PC-9 (cell line): ENCODE data around the gene ZNF394. TPM values are rescaled to one million over a fixed set of nuclear protein-coding genes. Genes with fewer than 3 reads are reported as not detected.

Experiments used
- BruUV-seq: library from RNA; stranded (reverse); fragments of 400-500 nt; replicated peaks from 2 replicates; lab custom pipeline; 2021; lab: Mats Ljungman, UMichigan
- CTCF ChIA-PET: fragments of 300-600 bp; sonication (Branson Sonifier 250); formaldehyde crosslinking; loops from one replicate; lab custom pipeline; 2022; ENCODE audit warnings: antibody characterized with exemption; lab: Charles Lee
- POLR2A ChIA-PET: fragments of 300-600 bp; sonication (Branson Sonifier 250); formaldehyde crosslinking; loops from one replicate; lab custom pipeline; 2022; ENCODE audit warnings: antibody characterized with exemption; ENCODE audit not compliant: unreplicated experiment; lab: Charles Lee
- DNase-seq, 2 experiments: peaks; one replicate each; pipeline versions ENCODE4 v3.0.0 to v3.0.0-alpha.2; 2015 to 2022; ENCODE audit warnings: mixed read lengths in 1 of 2
- H2AFZ ChIP-seq: fragments of 200-600 bp; sonication (generic); 2 replicates; pipeline ENCODE4 v1.8.1; 2017; ENCODE audit warnings: antibody characterized with exemption
- H3F3A ChIP-seq: fragments of 200-600 bp; sonication (generic); 2 replicates; pipeline ENCODE4 v1.8.1; 2017; ENCODE audit warnings: antibody characterized with exemption, mild to moderate bottlenecking, low read depth; ENCODE audit not compliant: insufficient read depth
- H3K27ac ChIP-seq: fragments of 200-600 bp; sonication (generic); 2 replicates; pipeline ENCODE4 v1.6.1; 2016; ENCODE audit warnings: mixed run types
- H3K27me3 ChIP-seq: fragments of 200-600 bp; sonication (generic); 2 replicates; pipeline ENCODE4 v1.6.1; 2016; ENCODE audit warnings: low read depth, mixed run types; ENCODE audit not compliant: insufficient read depth
- H3K36me3 ChIP-seq: fragments of 200-600 bp; sonication (generic); 2 replicates; pipeline ENCODE4 v1.6.1; 2016; ENCODE audit warnings: low read depth, mixed run types
- H3K4me1 ChIP-seq: fragments of 200-600 bp; sonication (generic); replicated peaks from 2 replicates; pipeline ENCODE4 v1.6.1; 2016; ENCODE audit warnings: mixed run types; ENCODE audit not compliant: insufficient read depth
- H3K4me2 ChIP-seq: fragments of 200-600 bp; sonication (generic); 2 replicates; pipeline ENCODE4 v1.6.1; 2017; ENCODE audit warnings: mixed run types
- H3K4me3 ChIP-seq: fragments of 200-600 bp; sonication (generic); 2 replicates; pipeline ENCODE4 v1.6.1; 2016; ENCODE audit warnings: mixed run types
- H3K79me2 ChIP-seq: fragments of 200-600 bp; sonication (generic); 2 replicates; pipeline ENCODE4 v1.6.1; 2017; ENCODE audit warnings: low read depth, mixed run types
- H3K9me2 ChIP-seq: fragments of 200-600 bp; sonication (generic); 2 replicates; pipeline ENCODE4 v1.8.1; 2017; ENCODE audit warnings: mild to moderate bottlenecking; ENCODE audit not compliant: insufficient read depth
- H3K9me3 ChIP-seq: fragments of 200-600 bp; sonication (generic); 2 replicates; pipeline ENCODE4 v1.8.1; 2016; ENCODE audit warnings: low read depth; ENCODE audit not compliant: insufficient read depth
- H4K20me1 ChIP-seq: fragments of 200-600 bp; sonication (generic); 2 replicates; pipeline ENCODE4 v1.8.1; 2017; ENCODE audit not compliant: insufficient read depth
- EZH2 ChIP-seq: fragments of 200-600 bp; sonication (generic); IDR thresholded peaks from 2 replicates; pipeline ENCODE4 v1.8.0; 2017; ENCODE audit warnings: antibody characterized with exemption, low read depth
- intact Hi-C: fragments of 100-400 bp; cut with micrococcal nuclease; formaldehyde crosslinking; loops from one replicate; pipeline ENCODE4 v1.10.0; 2022; ENCODE audit not compliant: unreplicated experiment
- total RNA-seq: library from RNA; stranded (reverse); gene quantifications from 2 replicates; pipeline ENCODE4 v1.2.3, GENCODE V29; 2021
- TF ChIP-seq, protein P1 (sequence below): fragments of 200-600 bp; sonication (generic); conservative IDR thresholded peaks from 2 replicates; pipeline ENCODE4 v1.6.1; 2017; ENCODE audit warnings: mixed run types, antibody characterized with exemption, mild to moderate bottlenecking, moderate library complexity

Gene ZNF394
- total RNA-seq, 1 experiment from 2014 or later, result 21.1 TPM

- Histone ChIP-seq H3K9me2 (no peaks in the 10 kb centered on the region), H3K4me2 (peak overlapping the region; percentile 89), H2AFZ (peak overlapping the region; percentile 89), H3K27ac (no peak overlapping the region), H3K9me3 (no peaks in the 10 kb centered on the region), H3K4me1 (peaks cover 10% of the 10 kb centered on the region), H3F3A (peaks cover 18% of the 10 kb centered on the region), H3K27me3 (no peaks in the 10 kb centered on the region), H3K36me3 (no peaks in the 10 kb centered on the region; the same call in 1 of the 2 replicates), H4K20me1 (no peaks in the 10 kb centered on the region; the same call in 1 of the 2 replicates), H3K79me2 (peaks cover 52% of the 10 kb centered on the region), H3K4me3 (peak overlapping the region; percentile 76)
- CTCF ChIA-PET, result interaction anchor here (0.9 kb wide), 1 partner anchor 27 kb away, joined by 3 read pairs; the partner anchor contains the start of gene ZNF394
- POLR2A ChIA-PET, result interaction anchor here (0.5 to 0.7 kb wide), 4 partner anchors 27 to 367 kb away, joined by 3 to 6 read pairs (median 4); no protein-coding TSS in a partner anchor
- no TSS peak for BruUV-seq
- intact Hi-C loops, result no loop called here
- DNase-seq, result peak; percentile 28 to 70
- TF ChIP-seq, protein P1, sequence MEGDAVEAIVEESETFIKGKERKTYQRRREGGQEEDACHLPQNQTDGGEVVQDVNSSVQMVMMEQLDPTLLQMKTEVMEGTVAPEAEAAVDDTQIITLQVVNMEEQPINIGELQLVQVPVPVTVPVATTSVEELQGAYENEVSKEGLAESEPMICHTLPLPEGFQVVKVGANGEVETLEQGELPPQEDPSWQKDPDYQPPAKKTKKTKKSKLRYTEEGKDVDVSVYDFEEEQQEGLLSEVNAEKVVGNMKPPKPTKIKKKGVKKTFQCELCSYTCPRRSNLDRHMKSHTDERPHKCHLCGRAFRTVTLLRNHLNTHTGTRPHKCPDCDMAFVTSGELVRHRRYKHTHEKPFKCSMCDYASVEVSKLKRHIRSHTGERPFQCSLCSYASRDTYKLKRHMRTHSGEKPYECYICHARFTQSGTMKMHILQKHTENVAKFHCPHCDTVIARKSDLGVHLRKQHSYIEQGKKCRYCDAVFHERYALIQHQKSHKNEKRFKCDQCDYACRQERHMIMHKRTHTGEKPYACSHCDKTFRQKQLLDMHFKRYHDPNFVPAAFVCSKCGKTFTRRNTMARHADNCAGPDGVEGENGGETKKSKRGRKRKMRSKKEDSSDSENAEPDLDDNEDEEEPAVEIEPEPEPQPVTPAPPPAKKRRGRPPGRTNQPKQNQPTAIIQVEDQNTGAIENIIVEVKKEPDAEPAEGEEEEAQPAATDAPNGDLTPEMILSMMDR, result no peak
- no peak for TF ChIP-seq EZH2
Measured at GRCh38 chr7:99473315-99473596, 26.8 kb downstream of the ZNF394 start.

- peaks cover 47% of the 10 kb centered on the region for H3K79me2 ChIP-seq
- no peaks in the 10 kb centered on the region for H3K27me3 ChIP-seq
- peak within 1 kb of the TSS; percentile 89 for H3K27ac ChIP-seq
- no peaks in the 10 kb centered on the region; the same call in 1 of the 2 replicates for H3K36me3 ChIP-seq
- peaks cover 18% of the 10 kb centered on the region for H3F3A ChIP-seq
- H3K4me3 ChIP-seq, result peak within 1 kb of the TSS; percentile 76
- POLR2A ChIA-PET, result interaction anchor here (0.6 to 0.7 kb wide), 3 partner anchors 28 to 345 kb away, joined by 3 to 6 read pairs (median 4); no protein-coding TSS in a partner anchor
- H3K4me2 ChIP-seq, result peak within 1 kb of the TSS; percentile 89
- TF ChIP-seq EZH2, result no peak
- TF ChIP-seq, protein P1, result no peak
- H3K9me3 ChIP-seq, result no peaks in the 10 kb centered on the region
- intact Hi-C loops, result loop anchor here (1.0 kb wide), 3 partner anchors 28 to 64 kb away; partner anchors contain the start of genes BUD31, PDAP1 and ZNF394
- peak within 1 kb of the TSS; percentile 94 for H2AFZ ChIP-seq
- DNase-seq, result peak; percentile 91 to 99
- CTCF ChIA-PET, result interaction anchor here (0.9 kb wide), 1 partner anchor 27 kb away, joined by 3 read pairs; the partner anchor contains the start of gene ZNF394
- no peaks in the 10 kb centered on the region; the same call in 1 of the 2 replicates for H4K20me1 ChIP-seq
- peaks cover 10% of the 10 kb centered on the region for H3K4me1 ChIP-seq
- BruUV-seq, result no TSS peak
- H3K9me2 ChIP-seq, result no peaks in the 10 kb centered on the region
Measured at GRCh38 chr7:99472561-99473314, 27.3 kb downstream of the ZNF394 start, which contains the start of gene ZNF789. ZNF789 (plus strand) TSS chr7:99472890; CDS start chr7:99476457, 3,567 bp downstream.

GRCh38 chr7:99469381-99470065, 30.6 kb downstream of the ZNF394 start:
- Histone ChIP-seq H3K4me1 (peaks cover 21% of the 10 kb centered on the region), H3K27me3 (no peaks in the 10 kb centered on the region), H3K4me3 (no peak overlapping the region), H3K4me2 (no peak overlapping the region), H3F3A (peaks cover 18% of the 10 kb centered on the region), H3K79me2 (peaks cover 37% of the 10 kb centered on the region), H3K27ac (no peak overlapping the region), H3K36me3 (no peaks in the 10 kb centered on the region), H4K20me1 (no peaks in the 10 kb centered on the region), H2AFZ (no peak overlapping the region), H3K9me3 (no peaks in the 10 kb centered on the region), H3K9me2 (no peaks in the 10 kb centered on the region)
- ChIA-PET CTCF (no interaction called here), POLR2A (interaction anchor here (0.6 kb wide), 1 partner anchor 83 kb away, joined by 3 read pairs; no protein-coding TSS in a partner anchor)
- intact Hi-C loops, result no loop called here
- no peak for DNase-seq
- TF ChIP-seq, protein P1, result no peak
- TF ChIP-seq EZH2, result no peak
- BruUV-seq, result no TSS peak
